Ovary (tissue), 3 donors: ENCODE measurements around the gene STYX.

ENCODE experiments used
- POLR2A ChIP-seq: fragments of 450-650 bp; IDR thresholded peaks from one replicate; pipeline ENCODE4 v1.6.1; 2017; ENCODE audit warnings: antibody characterized with exemption, mild to moderate bottlenecking, moderate library complexity
- TF ChIP-seq, protein P1 (sequence below), 3 donors: fragments of 450-650 bp in 2 of 3; fragments of 200-600 bp in 1 of 3; IDR thresholded peaks; one replicate each; pipeline versions ENCODE4 v1.5.1 to v1.8.0; 2016 to 2022; ENCODE audit warnings: antibody characterized with exemption in 3 of 3, mild to moderate bottlenecking in 1 of 3
- donor health status: DM: no; HTN: no; CAD: no.

GRCh38 chr14:52790011-52790755, 60.2 kb downstream of the STYX start:
- TF ChIP-seq, protein P1, sequence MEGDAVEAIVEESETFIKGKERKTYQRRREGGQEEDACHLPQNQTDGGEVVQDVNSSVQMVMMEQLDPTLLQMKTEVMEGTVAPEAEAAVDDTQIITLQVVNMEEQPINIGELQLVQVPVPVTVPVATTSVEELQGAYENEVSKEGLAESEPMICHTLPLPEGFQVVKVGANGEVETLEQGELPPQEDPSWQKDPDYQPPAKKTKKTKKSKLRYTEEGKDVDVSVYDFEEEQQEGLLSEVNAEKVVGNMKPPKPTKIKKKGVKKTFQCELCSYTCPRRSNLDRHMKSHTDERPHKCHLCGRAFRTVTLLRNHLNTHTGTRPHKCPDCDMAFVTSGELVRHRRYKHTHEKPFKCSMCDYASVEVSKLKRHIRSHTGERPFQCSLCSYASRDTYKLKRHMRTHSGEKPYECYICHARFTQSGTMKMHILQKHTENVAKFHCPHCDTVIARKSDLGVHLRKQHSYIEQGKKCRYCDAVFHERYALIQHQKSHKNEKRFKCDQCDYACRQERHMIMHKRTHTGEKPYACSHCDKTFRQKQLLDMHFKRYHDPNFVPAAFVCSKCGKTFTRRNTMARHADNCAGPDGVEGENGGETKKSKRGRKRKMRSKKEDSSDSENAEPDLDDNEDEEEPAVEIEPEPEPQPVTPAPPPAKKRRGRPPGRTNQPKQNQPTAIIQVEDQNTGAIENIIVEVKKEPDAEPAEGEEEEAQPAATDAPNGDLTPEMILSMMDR (IDR thresholded peaks at IDR 0.05), result no peak
- no peak for TF ChIP-seq POLR2A
